HepG2 (cell line): ENCODE results near the gene CENPK. TPM values are rescaled to one million over a fixed set of nuclear protein-coding genes. Genes with fewer than 3 reads are reported as not detected.

ENCODE experiments used
- CREB1 ChIP-seq, 2 experiments: fragments of 450-650 bp in 1 of 2; IDR thresholded peaks; 2 replicates each; pipeline ENCODE4 v1.6.1; 2016 to 2017; ENCODE audit warnings: control low read depth in 1 of 2, mild to moderate bottlenecking in 1 of 2, missing compliant biosample characterization in 1 of 2, missing genetic modification characterization in 1 of 2
- GATA4 ChIP-seq: sonication (generic); IDR thresholded peaks from 2 replicates; pipeline ENCODE4 v1.6.1; 2016; ENCODE audit warnings: antibody characterized with exemption, low read depth, borderline replicate concordance
- GRHL1 ChIP-seq: sonication (generic); formaldehyde crosslinking; conservative IDR thresholded peaks from 2 replicates; pipeline ENCODE4 v1.8.0; 2022; ENCODE audit warnings: missing genetic modification reagents
- HNF1A ChIP-seq, 2 experiments: sonication (generic) in 1 of 2; formaldehyde crosslinking in 1 of 2; IDR thresholded peaks; 2 replicates each; pipeline versions ENCODE4 v1.4.0 to v1.6.1; 2016 to 2020; ENCODE audit warnings: borderline replicate concordance in 1 of 2, low read depth in 1 of 2, mild to moderate bottlenecking in 1 of 2, missing genetic modification reagents in 1 of 2
- KDM4B ChIP-seq: sonication (generic); formaldehyde crosslinking; IDR thresholded peaks from 2 replicates; pipeline ENCODE4 v1.4.0; 2020; ENCODE audit warnings: missing genetic modification reagents
- MTF1 ChIP-seq: sonication (generic); formaldehyde crosslinking; IDR thresholded peaks from 2 replicates; pipeline ENCODE4 v1.5.0; 2020; ENCODE audit warnings: missing genetic modification reagents
- PAXIP1 ChIP-seq: sonication (generic); formaldehyde crosslinking; conservative IDR thresholded peaks from 2 replicates; pipeline ENCODE4 v1.4.0; 2020; ENCODE audit warnings: mild to moderate bottlenecking, missing genetic modification reagents, moderate library complexity
- ZBTB42 ChIP-seq: sonication (generic); formaldehyde crosslinking; IDR thresholded peaks from 2 replicates; pipeline ENCODE4 v1.5.0; 2020; ENCODE audit warnings: mild to moderate bottlenecking, missing genetic modification reagents
- ZBTB46 ChIP-seq: sonication (generic); formaldehyde crosslinking; IDR thresholded peaks from 2 replicates; pipeline ENCODE4 v1.4.0; 2020; ENCODE audit warnings: mild to moderate bottlenecking, missing genetic modification reagents, borderline replicate concordance
- ZNF124 ChIP-seq: sonication (generic); formaldehyde crosslinking; IDR thresholded peaks from 2 replicates; pipeline ENCODE4 v1.4.0; 2020; ENCODE audit warnings: missing genetic modification reagents
- ZNF350 ChIP-seq: sonication (generic); formaldehyde crosslinking; IDR thresholded peaks from 2 replicates; pipeline ENCODE4 v1.4.0; 2020; ENCODE audit warnings: mild to moderate bottlenecking, low read depth, missing genetic modification reagents, borderline replicate concordance
- ZNF496 ChIP-seq: sonication (generic); formaldehyde crosslinking; IDR thresholded peaks from 2 replicates; pipeline ENCODE4 v1.8.1; 2023; ENCODE audit warnings: mild to moderate bottlenecking, moderate library complexity, missing genetic modification reagents; ENCODE audit not compliant: insufficient replicate concordance
- ZNF556 ChIP-seq: sonication (generic); formaldehyde crosslinking; IDR thresholded peaks from 2 replicates; pipeline ENCODE4 v1.4.0; 2020; ENCODE audit warnings: mild to moderate bottlenecking, missing genetic modification reagents, borderline replicate concordance
- ZNF652 ChIP-seq: IDR thresholded peaks from 2 replicates; pipeline ENCODE4 v1.6.1; 2016; ENCODE audit warnings: low read depth, borderline replicate concordance
- ZNF747 ChIP-seq: sonication (generic); formaldehyde crosslinking; IDR thresholded peaks from 2 replicates; pipeline ENCODE4 v1.8.1; 2023; ENCODE audit warnings: missing genetic modification reagents, mild to moderate bottlenecking, borderline replicate concordance
- ZNF792 ChIP-seq: IDR thresholded peaks from 2 replicates; pipeline ENCODE4 v1.6.1; 2016
- ZSCAN31 ChIP-seq: sonication (generic); formaldehyde crosslinking; IDR thresholded peaks from 2 replicates; pipeline ENCODE4 v1.5.0; 2020; ENCODE audit warnings: low read depth, mild to moderate bottlenecking, missing genetic modification reagents
- polyA plus RNA-seq, 8 experiments: library from polyadenylated mRNA; depleted of rRNA in 3 of 8; stranded (reverse) in 7 of 8; unstranded in 1 of 8; fragments of >200 nt; fragmentation: Illumina TruSeq in 4 of 8; extraction: Trizol in 4 of 8; gene quantifications; 2 replicates each; pipeline versions ENCODE4 v1.2.1 to v1.2.3, GENCODE V29; 2011 to 2016; ENCODE audit warnings: low read depth in 4 of 8, missing spikeins in 1 of 8, mixed read lengths in 1 of 8; ENCODE audit not compliant: insufficient read depth in 1 of 8
- total RNA-seq, 5 experiments: library from RNA; depleted of rRNA; stranded (reverse); fragments of >200 nt; fragmentation: Illumina TruSeq; extraction: Trizol; gene quantifications; 2 replicates each; pipeline ENCODE4 v1.2.3, GENCODE V29; 2016; ENCODE audit warnings: low read depth in 1 of 5

The CENPK gene
- total and polyA plus RNA-seq, 2 of the 13 experiments (the other 11 are each of a cell fraction or from before 2014, with no cell fraction given): 14.3 to 54.4 TPM

- TF ChIP-seq ZBTB46 (CRISPR knock-in tag) (no peak), KDM4B (no peak), ZNF556 (CRISPR knock-in tag) (peak; percentile 75; the same call in 1 of the 2 replicates), ZSCAN31 (CRISPR knock-in tag) (no peak), PAXIP1 (CRISPR knock-in tag) (peak; percentile 64), ZBTB42 (no peak), GATA4 (0 out of 2 replicates have a peak, but pooled peaks have one; percentile 16), ZNF792 (CRISPR knock-in tag) (no peak), ZNF747 (CRISPR knock-in tag) (no peak), ZNF652 (no peak), HNF1A (IDR thresholded peaks at IDR 0.05; ENCODE audit: low read depth) (no peak), HNF1A (CRISPR knock-in tag; IDR thresholded peaks at IDR 0.05; ENCODE audit: borderline replicate concordance) (0 out of 2 replicates have a peak, but pooled peaks have one; percentile 20), ZNF350 (no peak), ZNF124 (CRISPR knock-in tag) (no peak), MTF1 (CRISPR knock-in tag) (no peak), GRHL1 (CRISPR knock-in tag) (no peak), CREB1 (IDR thresholded peaks at IDR 0.05) (no peak), CREB1 (CRISPR knock-in tag; IDR thresholded peaks at IDR 0.05) (no peak), ZNF496 (CRISPR knock-in tag) (no peak)
Observed at GRCh38 chr5:65480306-65480865, 82.6 kb downstream of the CENPK start (continued).
